ENCODE measurements around the gene GSE1.

GRCh38 chr16:85637061-85637807 lies 24.1 kb downstream of the GSE1 start:
- TF ChIP-seq POLR2A (IDR thresholded peaks at IDR 0.05; ENCODE audit: low read length) (no peak), GATA1 (IDR thresholded peaks at IDR 0.05; ENCODE audit: low read depth, low read length) (no peak)
